Adrenal gland (tissue), 12 donors: ENCODE data around the gene MYH11. TPM values are rescaled to one million over a fixed set of nuclear protein-coding genes. Genes with fewer than 3 reads are reported as not detected.

ENCODE experiments used
- DNase-seq, 7 donors: peaks; one replicate each; pipeline ENCODE4 v3.0.0-alpha.2; 2019 to 2020
- H3K27ac ChIP-seq, 5 donors: fragments of 200-600 bp; sonication (generic) in 4 of 5; 1 replicate in 3 of 5; 2 replicates in 2 of 5; pipeline versions ENCODE4 v1.5.1 to v1.8.0; 2016 to 2020; ENCODE audit warnings: mild to moderate bottlenecking in 1 of 5
- H3K27me3 ChIP-seq: fragments of 200-600 bp; 2 replicates; pipeline ENCODE4 v1.8.0; 2021
- H3K36me3 ChIP-seq, 2 donors: fragments of 200-600 bp; replicated peaks in 1 of 2; 1 replicate in 1 of 2; 2 replicates in 1 of 2; pipeline versions ENCODE4 v1.5.1 to v1.8.0; 2018 to 2022
- H3K4me1 ChIP-seq, 2 donors: fragments of 200-600 bp; replicated peaks in 1 of 2; 1 replicate in 1 of 2; 2 replicates in 1 of 2; pipeline versions ENCODE4 v1.5.1 to v1.8.0; 2018 to 2021
- H3K4me3 ChIP-seq, 4 donors: fragments of 200-600 bp; sonication (generic) in 3 of 4; one replicate each; pipeline ENCODE4 v1.5.1; 2016 to 2018
- H3K9me3 ChIP-seq, 3 donors: fragments of 200-600 bp; sonication (generic) in 1 of 3; replicated peaks in 1 of 3; 1 replicate in 2 of 3; 2 replicates in 1 of 3; pipeline versions ENCODE4 v1.5.1 to v1.8.0; 2016 to 2021
- CTCF ChIP-seq, 6 experiments: fragments of 450-650 bp in 4 of 6; fragments of 200-600 bp in 2 of 6; sonication (generic) in 1 of 6; IDR thresholded peaks; 1 replicate in 5 of 6; 2 replicates in 1 of 6; pipeline versions ENCODE4 v1.5.1 to v1.8.0; 2016 to 2021; ENCODE audit warnings: antibody characterized with exemption in 6 of 6, mild to moderate bottlenecking in 2 of 6, moderate library complexity in 1 of 6
- POLR2A ChIP-seq, 2 donors: fragments of 450-650 bp; IDR thresholded peaks; one replicate each; pipeline ENCODE4 v1.6.1; 2017; ENCODE audit warnings: antibody characterized with exemption in 2 of 2, mild to moderate bottlenecking in 2 of 2, moderate library complexity in 1 of 2
- WGBS, 4 donors: extraction: QIAGEN DNeasy Blood & Tissue Kit in 2 of 4; methylation state at CpG; one replicate each; pipeline versions ENCODE4 v1.1.5 to v1.1.7; 2013 to 2017; 5-methylcytosine and 5-hydroxymethylcytosine counted together
- intact Hi-C, 2 donors: fragments of 100-400 bp; cut with DNase I; formaldehyde crosslinking; loops; one replicate each; pipeline versions ENCODE4 v1.14.1 to v1.15.0; 2022 to 2023
- polyA plus RNA-seq, 3 donors: library from polyadenylated mRNA; stranded (reverse); fragments of 200-250 nt in 2 of 3; fragments of 350-450 nt in 1 of 3; fragmentation: Illumina TruSeq in 1 of 3; extraction: RNeasy Lipid Tissue Mini Kit (QIAGEN cat#74804) in 1 of 3; gene quantifications; one replicate each; pipeline ENCODE4 v1.2.3, GENCODE V29; 2013 to 2014
- total RNA-seq, 9 donors: library from RNA; depleted of rRNA in 4 of 9; stranded (reverse); fragments of >200 nt in 4 of 9; fragments of 120-200 nt in 1 of 9; fragmentation: NEBNext Ultra II Directional in 1 of 9; extraction: Animal tissue kit (Norgen Biotek cat#: 25700) in 1 of 9; gene quantifications; one replicate each; pipeline versions ENCODE4 v1.1.0 to v1.2.4, GENCODE V29; 2013 to 2023
- donor health status: healthy with polysubstance abuse.
- donor health status: Bipolar disorder and iron deficiency.
- donor health status: DM: yes; HTN: yes; CAD: no.
- donor health status: DM: no; HTN: no; CAD: no.
- donor health status: DM: no; HTN: no; CAD: no.
- donor health status: DM: yes; HTN: yes; CAD: no.

Gene MYH11
- total and polyA plus RNA-seq, 12 donors: 2.4 to 45.1 (median 16.5) TPM

GRCh38 chr16:15721018-15721417 lies 135.8 kb downstream of the MYH11 start:
- Histone ChIP-seq H3K27me3 (no peaks in the 10 kb centered on the region), H3K4me3 (no peak overlapping the region), H3K36me3 (peaks cover 0 to 17% of the 10 kb centered on the region in 2 donors), H3K27ac (no peak overlapping the region), H3K4me1 (no peaks in the 10 kb centered on the region), H3K9me3 (no peaks in the 10 kb centered on the region)
- intact Hi-C loops: no loop called here
- no peak for TF ChIP-seq POLR2A (IDR thresholded peaks at IDR 0.05)
- TF ChIP-seq CTCF (IDR thresholded peaks at IDR 0.05): no peak
- WGBS, 4 donors: 90 to 96% (median 94%) methylated on average over 6 to 14 of the region's 14 CpGs
- DNase-seq: no peak

- H3K4me1 ChIP-seq: no peaks in the 10 kb centered on the region
- intact Hi-C loops: no loop called here
- H3K36me3 ChIP-seq: no peaks in the 10 kb centered on the region
- DNase-seq: no peak
- no peaks in the 10 kb centered on the region for H3K27me3 ChIP-seq
- H3K27ac ChIP-seq: no peak overlapping the region
- H3K9me3 ChIP-seq: no peaks in the 10 kb centered on the region
- 95 to 96% (median 96%) methylated on average over 15 to 23 of the region's 23 CpGs for WGBS, 4 donors
- TF ChIP-seq CTCF (IDR thresholded peaks at IDR 0.05) (no peak), POLR2A (IDR thresholded peaks at IDR 0.05) (no peak)
- no peak overlapping the region for H3K4me3 ChIP-seq
These were observed 140.0 kb downstream of the MYH11 start for GRCh38 chr16:15716694-15717447.

- no peaks in the 10 kb centered on the region for H3K27me3 ChIP-seq
- H3K4me1 ChIP-seq: no peaks in the 10 kb centered on the region
- no peak for DNase-seq
- intact Hi-C loops: no loop called here
- H3K4me3 ChIP-seq: no peak overlapping the region
- no peak overlapping the region for H3K27ac ChIP-seq
- no peak for TF ChIP-seq POLR2A (IDR thresholded peaks at IDR 0.05)
- no peak for TF ChIP-seq CTCF (IDR thresholded peaks at IDR 0.05)
- H3K36me3 ChIP-seq: no peaks in the 10 kb centered on the region
- WGBS, 4 donors: 93 to 97% (median 96%) methylated on average over 5 of the region's 5 CpGs
- no peaks in the 10 kb centered on the region for H3K9me3 ChIP-seq
These were observed 141.6 kb downstream of the MYH11 start for GRCh38 chr16:15715221-15715620.

GRCh38 chr16:15714393-15715172 lies 142.2 kb downstream of the MYH11 start:
- DNase-seq: no peak
- Histone ChIP-seq H3K4me1 (no peaks in the 10 kb centered on the region), H3K9me3 (no peaks in the 10 kb centered on the region), H3K36me3 (no peaks in the 10 kb centered on the region), H3K27ac (no peak overlapping the region), H3K27me3 (no peaks in the 10 kb centered on the region), H3K4me3 (no peak overlapping the region)
- intact Hi-C loops: no loop called here
- no peak for TF ChIP-seq CTCF (IDR thresholded peaks at IDR 0.05)
- no peak for TF ChIP-seq POLR2A (IDR thresholded peaks at IDR 0.05)
- WGBS, 4 donors: 89 to 95% (median 92%) methylated on average over 19 to 29 of the region's 29 CpGs
